ENCODE results near the gene C6orf120. TPM values are rescaled to one million over a fixed set of nuclear protein-coding genes. Genes with fewer than 3 reads are reported as not detected.
A peak's percentile ranks its signal among the peaks of the same experiment; 100 is the strongest.

The C6orf120 gene
- total and polyA plus RNA-seq, 9 of the 15 experiments (the other 6 are each of a cell fraction or from before 2014, with no cell fraction given) = 7.7 to 44.9 (median 34.8) TPM

- TF ChIP-seq, protein P1, sequence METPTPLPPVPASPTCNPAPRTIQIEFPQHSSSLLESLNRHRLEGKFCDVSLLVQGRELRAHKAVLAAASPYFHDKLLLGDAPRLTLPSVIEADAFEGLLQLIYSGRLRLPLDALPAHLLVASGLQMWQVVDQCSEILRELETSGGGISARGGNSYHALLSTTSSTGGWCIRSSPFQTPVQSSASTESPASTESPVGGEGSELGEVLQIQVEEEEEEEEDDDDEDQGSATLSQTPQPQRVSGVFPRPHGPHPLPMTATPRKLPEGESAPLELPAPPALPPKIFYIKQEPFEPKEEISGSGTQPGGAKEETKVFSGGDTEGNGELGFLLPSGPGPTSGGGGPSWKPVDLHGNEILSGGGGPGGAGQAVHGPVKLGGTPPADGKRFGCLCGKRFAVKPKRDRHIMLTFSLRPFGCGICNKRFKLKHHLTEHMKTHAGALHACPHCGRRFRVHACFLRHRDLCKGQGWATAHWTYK (CRISPR knock-in tag; IDR thresholded peaks at IDR 0.05) = peak; percentile 40; the same call in 1 of the 2 replicates
- peak; percentile 86 for TF ChIP-seq TAF1 (IDR thresholded peaks at IDR 0.05; ENCODE audit: control insufficient read depth, extremely low read depth, insufficient read depth, low read length, severe bottlenecking)
- TF ChIP-seq PCBP1 (IDR thresholded peaks at IDR 0.05; ENCODE audit: low read depth, low read length, poor library complexity, severe bottlenecking) = peak; percentile 83
- TF ChIP-seq HMG20B (CRISPR knock-in tag; IDR thresholded peaks at IDR 0.05) = peak; percentile 38; the same call in 1 of the 2 replicates
- TF ChIP-seq HMGN3 (IDR thresholded peaks at IDR 0.05; ENCODE audit: borderline replicate concordance, extremely low read depth, insufficient read length, low read depth, low read length) = peak; percentile 76
- TF ChIP-seq ZNF77 (CRISPR knock-in tag; IDR thresholded peaks at IDR 0.05) = no peak
- TF ChIP-seq HSF4 (CRISPR knock-in tag; IDR thresholded peaks at IDR 0.05; ENCODE audit: borderline replicate concordance) = no peak
- no peak; the same call in 1 of the 2 replicates for TF ChIP-seq SMARCA4 (IDR thresholded peaks at IDR 0.05)
- TF ChIP-seq BACH1 (tag; IDR thresholded peaks at IDR 0.05) = no peak
- TF ChIP-seq, protein P2, sequence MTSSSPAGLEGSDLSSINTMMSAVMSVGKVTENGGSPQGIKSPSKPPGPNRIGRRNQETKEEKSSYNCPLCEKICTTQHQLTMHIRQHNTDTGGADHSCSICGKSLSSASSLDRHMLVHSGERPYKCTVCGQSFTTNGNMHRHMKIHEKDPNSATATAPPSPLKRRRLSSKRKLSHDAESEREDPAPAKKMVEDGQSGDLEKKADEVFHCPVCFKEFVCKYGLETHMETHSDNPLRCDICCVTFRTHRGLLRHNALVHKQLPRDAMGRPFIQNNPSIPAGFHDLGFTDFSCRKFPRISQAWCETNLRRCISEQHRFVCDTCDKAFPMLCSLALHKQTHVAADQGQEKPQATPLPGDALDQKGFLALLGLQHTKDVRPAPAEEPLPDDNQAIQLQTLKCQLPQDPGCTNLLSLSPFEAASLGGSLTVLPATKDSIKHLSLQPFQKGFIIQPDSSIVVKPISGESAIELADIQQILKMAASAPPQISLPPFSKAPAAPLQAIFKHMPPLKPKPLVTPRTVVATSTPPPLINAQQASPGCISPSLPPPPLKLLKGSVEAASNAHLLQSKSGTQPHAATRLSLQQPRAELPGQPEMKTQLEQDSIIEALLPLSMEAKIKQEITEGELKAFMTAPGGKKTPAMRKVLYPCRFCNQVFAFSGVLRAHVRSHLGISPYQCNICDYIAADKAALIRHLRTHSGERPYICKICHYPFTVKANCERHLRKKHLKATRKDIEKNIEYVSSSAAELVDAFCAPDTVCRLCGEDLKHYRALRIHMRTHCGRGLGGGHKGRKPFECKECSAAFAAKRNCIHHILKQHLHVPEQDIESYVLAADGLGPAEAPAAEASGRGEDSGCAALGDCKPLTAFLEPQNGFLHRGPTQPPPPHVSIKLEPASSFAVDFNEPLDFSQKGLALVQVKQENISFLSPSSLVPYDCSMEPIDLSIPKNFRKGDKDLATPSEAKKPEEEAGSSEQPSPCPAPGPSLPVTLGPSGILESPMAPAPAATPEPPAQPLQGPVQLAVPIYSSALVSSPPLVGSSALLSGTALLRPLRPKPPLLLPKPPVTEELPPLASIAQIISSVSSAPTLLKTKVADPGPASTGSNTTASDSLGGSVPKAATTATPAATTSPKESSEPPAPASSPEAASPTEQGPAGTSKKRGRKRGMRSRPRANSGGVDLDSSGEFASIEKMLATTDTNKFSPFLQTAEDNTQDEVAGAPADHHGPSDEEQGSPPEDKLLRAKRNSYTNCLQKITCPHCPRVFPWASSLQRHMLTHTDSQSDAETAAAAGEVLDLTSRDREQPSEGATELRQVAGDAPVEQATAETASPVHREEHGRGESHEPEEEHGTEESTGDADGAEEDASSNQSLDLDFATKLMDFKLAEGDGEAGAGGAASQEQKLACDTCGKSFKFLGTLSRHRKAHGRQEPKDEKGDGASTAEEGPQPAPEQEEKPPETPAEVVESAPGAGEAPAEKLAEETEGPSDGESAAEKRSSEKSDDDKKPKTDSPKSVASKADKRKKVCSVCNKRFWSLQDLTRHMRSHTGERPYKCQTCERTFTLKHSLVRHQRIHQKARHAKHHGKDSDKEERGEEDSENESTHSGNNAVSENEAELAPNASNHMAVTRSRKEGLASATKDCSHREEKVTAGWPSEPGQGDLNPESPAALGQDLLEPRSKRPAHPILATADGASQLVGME (CRISPR knock-in tag; IDR thresholded peaks at IDR 0.05) = no peak
- no peak for TF ChIP-seq ARID2 (IDR thresholded peaks at IDR 0.05)
- peak; percentile 55; the same call in 1 of the 2 replicates for TF ChIP-seq ELF2 (CRISPR knock-in tag; IDR thresholded peaks at IDR 0.05)
- peak; percentile 82 for TF ChIP-seq ZBTB7A (IDR thresholded peaks at IDR 0.05; ENCODE audit: borderline replicate concordance, control insufficient read depth, low read depth, low read length)
- no peak for TF ChIP-seq CEBPB (tag; IDR thresholded peaks at IDR 0.05)
- TF ChIP-seq SNIP1 (IDR thresholded peaks at IDR 0.05; ENCODE audit: low read depth) = no peak
- peak; percentile 55; the same call in 1 of the 2 replicates for TF ChIP-seq SPI1 (IDR thresholded peaks at IDR 0.05; ENCODE audit: borderline replicate concordance, low read depth, low read length)
- TF ChIP-seq ZNF175 (CRISPR knock-in tag; IDR thresholded peaks at IDR 0.05; ENCODE audit: low read depth) = no peak
- TF ChIP-seq POLR2H (tag; IDR thresholded peaks at IDR 0.05; ENCODE audit: low read depth) = peak; percentile 90
- TF ChIP-seq NCOA4 (IDR thresholded peaks at IDR 0.05; ENCODE audit: partially characterized antibody) = no peak
- no peak for TF ChIP-seq KAT8 (IDR thresholded peaks at IDR 0.05; ENCODE audit: low read depth)
- no peak for TF ChIP-seq SIX5 (IDR thresholded peaks at IDR 0.05; ENCODE audit: borderline replicate concordance in 1 of 2, insufficient read depth in 1 of 2, low read depth in 1 of 2, low read length in 2 of 2)
Observed at GRCh38 chr6:169701954-169702839, at the start of gene C6orf120, which contains the start of gene WDR27 (continued).

Data from K562 (cell line).